Hematopoietic multipotent progenitor cell (in vitro differentiated cells): ENCODE measurements around the gene GLIS1. TPM values are rescaled to one million over a fixed set of nuclear protein-coding genes. Genes with fewer than 3 reads are reported as not detected.

ENCODE experiments used
- DNase-seq, 3 donors: peaks; one replicate each; pipeline ENCODE4 v3.0.0-alpha.2; 2011 to 2015; ENCODE audit warnings: low read depth in 2 of 3, low spot score in 2 of 3
- total RNA-seq: library from RNA; depleted of rRNA; stranded (reverse); fragments of >200 nt; gene quantifications from one replicate; pipeline ENCODE4 v1.2.3, GENCODE V29; 2012

GLIS1 gene
- total RNA-seq, 1 donor, result not detected

- no peak for DNase-seq
Observed at GRCh38 chr1:53621144-53621543, 117.8 kb downstream of the GLIS1 start.

DNA sequence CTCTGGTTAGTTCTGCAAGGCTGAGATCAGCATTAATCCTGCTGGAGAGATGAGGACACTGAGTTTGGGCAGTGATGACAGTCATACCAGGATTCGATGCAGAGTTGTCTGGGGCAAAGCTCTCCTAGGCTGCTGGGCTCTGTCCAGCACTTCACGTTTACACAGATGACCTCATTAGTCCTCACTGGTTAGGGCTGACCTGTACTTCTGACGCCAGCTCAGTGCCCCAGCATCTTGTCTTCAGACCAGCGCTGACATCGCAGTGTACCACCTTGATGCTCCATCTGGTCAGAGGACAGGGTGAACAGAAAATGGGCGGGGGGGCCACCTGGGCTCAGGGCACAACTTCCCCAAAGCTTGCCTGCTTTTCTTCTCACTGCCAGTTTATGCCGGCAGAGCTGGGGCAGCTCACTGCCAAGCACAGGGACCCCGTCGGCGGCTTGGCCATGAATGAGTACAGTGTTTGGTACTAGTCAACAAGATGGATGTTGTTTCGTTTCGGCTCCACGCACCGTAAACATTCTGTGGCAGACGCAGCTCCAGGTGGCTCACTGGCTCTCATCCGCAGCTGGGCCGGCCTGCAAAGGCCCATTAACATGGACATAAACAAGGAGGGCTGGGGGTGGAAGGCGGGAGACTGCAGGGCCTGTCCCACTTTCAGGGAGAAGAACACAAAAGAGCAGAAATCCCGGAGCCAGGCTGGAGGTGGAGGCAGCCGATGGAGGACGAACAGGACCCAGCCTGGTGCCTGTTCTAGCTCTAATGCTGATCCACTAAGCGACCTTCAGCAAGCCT is 118.7 kb downstream of the GLIS1 start:
- no peak for DNase-seq

GRCh38 chr1:53619367-53620060 is 119.5 kb downstream of the GLIS1 start:
- DNase-seq, result no peak

- no peak for DNase-seq
Observed at GRCh38 chr1:53618500-53619366, 120.2 kb downstream of the GLIS1 start.

GRCh38 chr1:53617851-53618499 is 121.0 kb downstream of the GLIS1 start:
- DNase-seq, result no peak

- no peak for DNase-seq
Observed at GRCh38 chr1:53617382-53617781, 121.6 kb downstream of the GLIS1 start.

- no peak for DNase-seq
Observed at GRCh38 chr1:53616927-53617326, 122.0 kb downstream of the GLIS1 start.

DNA sequence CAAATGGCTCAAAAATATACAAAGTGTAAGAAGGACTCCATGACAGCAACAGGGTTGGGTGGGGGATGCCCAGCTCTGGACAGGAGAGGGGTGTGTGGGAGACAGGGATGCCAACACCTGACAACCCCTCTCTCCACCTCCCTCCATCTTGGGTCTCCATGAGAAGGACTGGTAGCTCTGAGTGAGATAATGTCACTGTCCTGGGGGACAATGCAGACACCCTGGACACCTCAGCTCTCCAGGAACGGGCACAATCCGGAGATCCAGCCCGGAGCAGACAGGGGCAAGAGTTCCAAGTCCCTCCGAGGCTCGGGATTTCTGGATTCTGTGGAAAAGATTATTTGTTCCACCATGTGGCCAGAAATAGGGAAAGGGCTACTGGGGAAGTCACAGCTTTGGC is 122.5 kb downstream of the GLIS1 start:
- DNase-seq, result no peak

- DNase-seq, result peak in 1 of 3 donors; percentile 50
Observed at GRCh38 chr1:53615101-53615500, 123.9 kb downstream of the GLIS1 start.

DNA sequence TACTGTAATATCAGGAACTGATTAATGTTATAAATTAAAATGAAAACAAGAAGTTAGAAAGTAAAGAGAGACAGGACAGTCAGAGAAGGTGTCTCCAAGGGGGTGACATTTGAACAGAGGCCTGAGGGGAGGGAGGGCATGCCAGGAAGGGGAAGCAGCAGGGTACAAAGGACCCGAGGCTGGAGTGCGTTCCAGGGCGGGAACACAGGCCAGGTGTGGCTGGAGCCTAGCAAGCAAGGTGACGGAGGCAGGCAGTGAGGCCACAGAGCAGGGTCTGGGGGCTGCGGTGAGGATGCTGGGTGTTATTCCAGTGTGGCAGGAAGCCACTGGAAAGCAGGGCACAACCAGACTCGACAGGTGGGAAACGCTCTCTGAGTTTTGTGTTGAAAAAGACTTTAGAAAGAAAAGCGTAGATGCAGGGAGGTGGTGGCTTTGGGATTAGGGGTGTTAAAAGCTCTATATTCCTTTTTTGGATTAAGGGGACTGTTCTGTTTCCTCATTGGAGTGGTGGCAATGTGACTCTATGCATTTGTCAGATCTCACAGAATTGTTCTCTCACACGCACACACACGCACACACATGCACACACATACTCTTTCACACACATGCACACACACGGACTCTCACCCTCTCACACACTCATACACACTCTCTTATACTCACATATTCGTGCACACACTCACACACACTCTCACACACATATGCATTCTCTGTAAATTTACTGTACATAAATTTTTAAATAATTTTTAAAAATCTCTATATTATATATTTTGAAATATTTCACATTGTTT is 124.5 kb downstream of the GLIS1 start:
- no peak for DNase-seq

GRCh38 chr1:53608676-53609075 is 130.3 kb downstream of the GLIS1 start:
- no peak for DNase-seq

- DNase-seq, result no peak
Observed at GRCh38 chr1:53608071-53608470, 130.9 kb downstream of the GLIS1 start.

GRCh38 chr1:53606651-53607051 is 132.3 kb downstream of the GLIS1 start:
- no peak for DNase-seq

GRCh38 chr1:53606197-53606596 is 132.8 kb downstream of the GLIS1 start:
- DNase-seq, result no peak

GRCh38 chr1:53605181-53605580 is 133.8 kb downstream of the GLIS1 start:
- DNase-seq, result no peak

- no peak for DNase-seq
Observed at GRCh38 chr1:53604291-53604919, 134.6 kb downstream of the GLIS1 start.

DNA sequence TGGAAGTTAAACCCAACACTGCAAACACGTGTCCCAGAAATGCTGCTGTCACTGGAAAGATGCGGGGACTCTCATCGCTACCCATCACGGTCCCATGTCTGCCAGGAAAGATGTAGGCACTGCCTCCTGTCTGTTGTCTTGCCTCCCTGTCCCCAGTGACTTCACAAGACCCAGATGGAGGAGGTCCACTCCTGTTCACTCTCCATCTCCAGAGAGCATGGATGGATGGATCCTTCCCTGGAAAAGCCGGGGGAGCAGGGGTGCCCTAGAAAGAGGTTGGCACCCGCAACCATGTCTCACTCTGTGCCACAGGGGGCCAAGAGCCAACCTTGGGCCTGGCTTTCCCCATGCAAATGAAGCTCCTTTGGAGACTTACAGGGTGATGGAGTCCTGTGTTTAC is 135.5 kb downstream of the GLIS1 start:
- no peak for DNase-seq

DNA sequence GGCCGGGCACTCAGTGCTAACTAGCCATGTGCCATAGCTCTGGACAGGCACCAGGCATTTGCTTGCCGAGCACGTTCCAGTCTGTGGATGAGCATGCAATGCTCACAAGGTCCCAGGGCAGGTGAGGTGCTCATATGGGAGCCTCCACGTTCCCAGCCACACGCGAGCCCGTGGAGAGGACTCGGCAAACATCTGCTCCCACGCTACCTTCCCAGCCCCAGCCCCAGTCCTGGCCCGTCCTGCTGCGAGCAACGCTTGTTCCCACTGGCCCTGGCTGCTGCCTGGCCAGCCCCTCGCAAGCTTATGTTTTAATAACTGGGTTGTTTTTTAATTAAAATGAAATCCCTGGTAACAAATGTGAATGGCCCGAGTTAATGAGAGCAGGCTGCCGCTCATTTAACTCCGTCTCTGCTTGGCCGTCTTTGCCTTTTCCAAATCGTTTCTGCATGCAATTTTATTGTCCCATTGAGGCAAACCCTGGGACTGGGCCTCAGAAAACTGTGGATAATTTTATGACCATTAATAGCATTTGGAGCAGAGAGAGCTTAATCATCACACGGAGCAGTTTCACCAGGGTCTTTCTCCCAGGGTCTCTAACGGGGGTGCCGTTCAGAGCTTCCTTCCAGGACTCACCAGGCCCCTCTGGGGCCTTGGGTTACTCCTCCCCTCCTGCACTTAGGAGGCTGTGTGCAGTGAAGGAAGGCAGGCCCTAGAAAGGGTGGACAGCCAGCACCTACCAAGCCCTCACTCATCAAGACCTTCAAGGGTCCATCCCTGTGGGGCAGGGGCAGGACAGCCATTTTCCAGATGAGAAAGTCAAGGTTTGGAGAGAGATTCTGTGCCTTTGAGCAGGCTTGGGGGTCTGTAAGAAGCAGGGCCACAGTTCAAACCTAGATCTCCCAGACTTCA is 136.8 kb downstream of the GLIS1 start:
- no peak for DNase-seq
